AG04450 (cell line): ENCODE measurements around the gene FHDC1. TPM values are rescaled to one million over a fixed set of nuclear protein-coding genes. Genes with fewer than 3 reads are reported as not detected.

Experiments
- CTCF ChIA-PET: fragments of 300-600, 350-600 bp; formaldehyde crosslinking; extraction: SDS; loops from one replicate; lab custom pipeline; 2022; ENCODE audit warnings: antibody characterized with exemption, inconsistent platforms; lab: Charles Lee
- POLR2A ChIA-PET: fragments of 350-600 bp; formaldehyde crosslinking; extraction: SDS; loops from one replicate; lab custom pipeline; 2021; ENCODE audit warnings: antibody characterized with exemption, inconsistent platforms; lab: Yijun Ruan, JAX
- DNase-seq: peaks from one replicate; pipeline ENCODE4 v3.0.0-alpha.2; 2011; ENCODE audit warnings: low read depth, low spot score
- H3K27ac ChIP-seq: one replicate; pipeline ENCODE4 v1.5.1; 2012; ENCODE audit warnings: low read depth, low read length, control low read depth
- H3K27me3 ChIP-seq: one replicate; pipeline ENCODE4 v1.6.0; 2012; ENCODE audit warnings: low read length; ENCODE audit not compliant: control insufficient read depth, insufficient read depth
- H3K4me3 ChIP-seq: 2 replicates; pipeline ENCODE4 v1.5.1; 2011; ENCODE audit warnings: mild to moderate bottlenecking, low read depth, low read length, control low read depth
- H3K9me3 ChIP-seq: 2 replicates; pipeline ENCODE4 v1.5.1; 2012; ENCODE audit warnings: low read length; ENCODE audit not compliant: control insufficient read depth, insufficient read depth
- polyA plus RNA-seq: library from polyadenylated mRNA; depleted of rRNA; stranded (reverse); fragments of >200 nt; gene quantifications from 2 replicates; pipeline ENCODE4 v1.2.3, GENCODE V29; 2011
- TF ChIP-seq, protein P1 (sequence below): IDR thresholded peaks from 2 replicates; pipeline ENCODE4 v1.5.1; 2011; ENCODE audit warnings: low read depth, low read length, control low read depth, inconsistent platforms

FHDC1 gene
- polyA plus RNA-seq, 1 experiment: 0.10 TPM

DNA sequence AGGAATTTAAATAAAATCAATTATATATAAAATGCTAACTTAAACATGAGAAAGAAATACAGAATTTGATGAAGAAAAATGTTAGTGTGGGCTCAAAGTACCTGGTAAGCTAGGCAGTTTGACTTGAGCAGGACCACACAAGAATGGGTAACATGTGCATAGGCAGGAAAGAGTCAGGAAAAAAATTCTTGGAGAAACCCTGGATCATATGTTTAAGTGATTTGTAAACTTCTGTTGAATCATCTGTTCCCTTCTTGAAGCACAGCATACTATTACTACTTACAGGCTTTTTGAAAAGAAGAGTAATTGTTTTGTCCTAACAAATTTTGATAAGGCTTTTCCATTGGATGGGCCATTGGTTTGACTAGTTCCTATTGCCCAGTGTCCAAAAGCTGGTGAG lies 37.5 kb upstream of the FHDC1 start:
- POLR2A ChIA-PET: no interaction called here
- DNase-seq: no peak
- Histone ChIP-seq H3K27ac (no peak overlapping the region), H3K27me3 (no peaks in the 10 kb centered on the region), H3K9me3 (no peaks in the 10 kb centered on the region), H3K4me3 (no peak overlapping the region)
- TF ChIP-seq, protein P1, sequence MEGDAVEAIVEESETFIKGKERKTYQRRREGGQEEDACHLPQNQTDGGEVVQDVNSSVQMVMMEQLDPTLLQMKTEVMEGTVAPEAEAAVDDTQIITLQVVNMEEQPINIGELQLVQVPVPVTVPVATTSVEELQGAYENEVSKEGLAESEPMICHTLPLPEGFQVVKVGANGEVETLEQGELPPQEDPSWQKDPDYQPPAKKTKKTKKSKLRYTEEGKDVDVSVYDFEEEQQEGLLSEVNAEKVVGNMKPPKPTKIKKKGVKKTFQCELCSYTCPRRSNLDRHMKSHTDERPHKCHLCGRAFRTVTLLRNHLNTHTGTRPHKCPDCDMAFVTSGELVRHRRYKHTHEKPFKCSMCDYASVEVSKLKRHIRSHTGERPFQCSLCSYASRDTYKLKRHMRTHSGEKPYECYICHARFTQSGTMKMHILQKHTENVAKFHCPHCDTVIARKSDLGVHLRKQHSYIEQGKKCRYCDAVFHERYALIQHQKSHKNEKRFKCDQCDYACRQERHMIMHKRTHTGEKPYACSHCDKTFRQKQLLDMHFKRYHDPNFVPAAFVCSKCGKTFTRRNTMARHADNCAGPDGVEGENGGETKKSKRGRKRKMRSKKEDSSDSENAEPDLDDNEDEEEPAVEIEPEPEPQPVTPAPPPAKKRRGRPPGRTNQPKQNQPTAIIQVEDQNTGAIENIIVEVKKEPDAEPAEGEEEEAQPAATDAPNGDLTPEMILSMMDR: no peak
- CTCF ChIA-PET: no interaction called here

DNA sequence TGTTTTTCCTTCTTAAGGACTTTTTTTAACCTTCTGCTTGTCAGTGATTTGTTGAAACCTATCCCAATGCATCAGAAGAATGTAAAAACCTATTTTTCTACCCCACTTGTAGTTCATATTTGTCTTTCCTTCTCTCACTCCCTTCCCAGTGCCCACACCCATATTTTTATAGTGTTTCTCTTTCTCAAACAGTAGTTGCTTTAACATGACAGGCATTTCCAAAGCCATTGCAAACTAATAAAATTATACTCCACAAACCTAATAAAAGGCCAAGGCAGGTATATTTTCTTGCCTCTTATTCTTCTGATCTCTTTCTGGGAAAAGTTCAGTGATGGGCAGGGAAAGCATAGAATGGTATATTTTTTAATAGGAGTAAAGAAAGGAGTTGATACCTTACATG lies 35.7 kb upstream of the FHDC1 start:
- TF ChIP-seq, protein P1: no peak
- ChIA-PET CTCF (interaction anchor here (0.6 kb wide), 1 partner anchor 1722 kb away, joined by 3 read pairs; no protein-coding TSS in a partner anchor), POLR2A (no interaction called here)
- Histone ChIP-seq H3K27me3 (no peaks in the 10 kb centered on the region), H3K9me3 (no peaks in the 10 kb centered on the region), H3K27ac (no peak overlapping the region), H3K4me3 (no peak overlapping the region)
- DNase-seq: no peak

DNA sequence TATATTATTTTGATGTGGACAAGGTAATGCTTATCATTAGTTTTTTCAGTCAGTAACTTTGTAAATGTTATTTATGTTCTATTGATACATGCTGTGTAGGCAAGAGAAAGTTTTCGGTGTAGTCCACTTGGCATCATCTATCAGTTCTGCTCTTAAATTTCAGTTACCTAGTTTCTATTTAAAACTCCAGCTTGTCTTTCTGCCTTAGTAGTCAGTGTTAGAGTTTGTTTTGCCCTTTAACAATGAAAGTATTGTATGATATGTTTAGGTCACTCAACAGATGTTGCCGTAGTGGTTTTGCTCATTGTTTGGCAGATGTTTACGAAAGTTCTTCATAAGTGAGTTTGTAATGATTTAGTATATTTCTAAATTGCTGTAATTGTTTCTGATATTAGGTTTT lies 34.9 kb upstream of the FHDC1 start:
- CTCF ChIA-PET: no interaction called here
- H3K9me3 ChIP-seq: no peaks in the 10 kb centered on the region
- H3K4me3 ChIP-seq: no peak overlapping the region
- POLR2A ChIA-PET: no interaction called here
- no peak for DNase-seq
- no peaks in the 10 kb centered on the region for H3K27me3 ChIP-seq
- H3K27ac ChIP-seq: no peak overlapping the region
- TF ChIP-seq, protein P1: no peak

DNA sequence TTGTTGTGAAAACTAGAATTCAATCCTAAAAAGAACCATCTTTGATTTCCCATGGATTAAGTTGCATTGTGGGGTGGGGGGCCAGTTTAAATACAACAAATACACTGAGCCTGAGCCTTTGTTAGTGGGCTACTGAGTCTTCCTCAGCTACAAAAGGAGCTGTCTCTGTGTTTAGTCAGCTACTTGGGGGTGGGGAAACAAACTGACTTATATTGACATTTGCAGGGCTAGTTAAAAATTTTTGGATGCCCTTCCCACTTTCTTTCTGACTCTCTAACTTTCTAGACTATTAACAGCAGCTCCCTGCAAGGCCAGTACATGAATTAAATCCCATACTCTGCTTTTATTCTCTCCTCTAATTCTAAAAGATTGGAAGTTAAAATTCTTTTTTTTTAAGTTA lies 32.5 kb upstream of the FHDC1 start:
- Histone ChIP-seq H3K27me3 (no peaks in the 10 kb centered on the region), H3K27ac (no peak overlapping the region), H3K4me3 (no peak overlapping the region), H3K9me3 (no peaks in the 10 kb centered on the region)
- TF ChIP-seq, protein P1: no peak
- DNase-seq: no peak
- CTCF ChIA-PET: interaction anchor here (1.3 kb wide), 1 partner anchor 9 kb away, joined by 3 read pairs; no protein-coding TSS in a partner anchor
- POLR2A ChIA-PET: no interaction called here

DNA sequence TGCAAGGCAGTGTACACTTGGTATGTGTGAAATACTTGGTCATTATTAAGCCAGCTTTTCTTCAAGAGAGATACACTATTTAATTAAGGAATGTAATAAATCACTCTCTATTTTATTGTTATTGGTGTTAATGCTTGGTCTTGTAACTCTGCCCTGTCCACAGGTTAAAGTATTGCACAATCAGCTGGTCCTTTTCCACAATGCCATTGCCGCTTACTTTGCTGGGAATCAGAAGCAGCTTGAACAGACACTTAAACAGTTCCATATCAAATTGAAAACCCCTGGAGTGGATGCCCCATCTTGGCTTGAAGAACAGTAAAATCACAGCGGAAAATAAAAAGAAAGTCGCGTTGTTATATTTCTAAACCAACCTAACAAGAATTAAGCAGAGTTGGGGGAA lies 26.2 kb upstream of the FHDC1 start:
- ChIA-PET CTCF (interaction anchor here (0.6 to 1.4 kb wide), 2 partner anchors 63 to 217 kb away, joined by 4 to 5 read pairs; no protein-coding TSS in a partner anchor), POLR2A (no interaction called here)
- TF ChIP-seq, protein P1: no peak
- Histone ChIP-seq H3K27ac (no peak overlapping the region), H3K27me3 (no peaks in the 10 kb centered on the region), H3K4me3 (no peak overlapping the region), H3K9me3 (no peaks in the 10 kb centered on the region)
- no peak for DNase-seq
